Stimulated activated CD8-positive, alpha-beta memory T cell treated with anti-CD3 and anti-CD28 coated beads, Interleukin-7, amount 100 ng/mL, for 48 hours (primary cell): ENCODE results near the gene GP9.

Experiments
- DNase-seq, 2 donors: peaks; one replicate each; pipeline ENCODE4 v3.0.0-alpha.2; 2020; ENCODE audit warnings: low read depth in 1 of 2; ENCODE audit errors: extremely low read depth in 1 of 2

The GP9 gene

GRCh38 chr3:129060276-129061022 is at the start of gene GP9:
Gene GP9 (plus strand): TSS chr3:129060779. CDS start chr3:129061740, 961 bp downstream.
- no peak for DNase-seq

- DNase-seq, result no peak
Measured at GRCh38 chr3:129013491-129013891, 47.1 kb upstream of the GP9 start.

DNA sequence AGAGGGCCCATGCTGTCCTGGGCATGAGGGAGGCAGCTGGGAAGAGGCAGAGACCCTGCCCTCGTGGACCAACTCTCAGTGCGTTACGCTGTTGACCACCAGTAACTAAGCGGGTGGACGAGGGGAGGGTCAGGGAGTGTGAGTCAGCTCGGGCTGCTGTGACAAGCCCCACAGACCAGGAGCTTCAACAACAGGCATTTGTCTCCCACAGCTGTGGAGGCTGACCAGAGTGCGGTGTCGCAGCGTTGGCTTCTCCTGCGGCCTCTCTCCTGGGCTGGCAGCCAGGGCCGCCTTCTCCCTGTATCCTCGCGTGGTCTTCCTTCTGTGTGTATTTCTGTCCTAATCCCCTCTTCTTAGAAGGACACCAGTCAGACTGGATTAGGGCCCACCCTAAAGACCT is 46.4 kb upstream of the GP9 start:
- DNase-seq, result no peak

DNA sequence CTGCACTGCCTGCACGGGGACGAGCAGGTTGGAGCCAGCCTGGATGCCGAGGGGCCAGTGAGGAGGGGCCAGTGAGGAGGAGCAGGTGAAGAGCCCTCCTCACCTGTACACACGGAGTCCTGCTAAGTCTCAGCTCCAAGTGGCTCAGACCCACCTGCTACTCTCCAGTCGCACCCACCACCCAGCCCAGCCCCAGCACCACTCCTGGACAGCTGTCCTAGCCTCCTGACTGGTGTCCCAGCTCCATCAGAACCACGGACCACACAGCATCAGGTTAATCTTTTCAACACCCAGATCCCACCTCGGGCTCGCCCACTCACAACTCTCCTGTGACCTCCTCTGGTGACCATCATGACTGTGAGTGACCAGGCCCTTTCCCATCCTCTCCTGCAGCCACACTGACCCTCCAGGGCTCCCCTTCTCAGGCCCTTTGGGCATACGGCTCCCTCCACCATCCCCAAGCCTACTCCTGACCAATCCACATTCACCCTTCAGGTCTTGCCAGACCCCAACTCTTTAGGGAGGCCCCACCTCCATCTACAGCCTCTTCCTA is 45.7 kb upstream of the GP9 start:
- no peak for DNase-seq

DNA sequence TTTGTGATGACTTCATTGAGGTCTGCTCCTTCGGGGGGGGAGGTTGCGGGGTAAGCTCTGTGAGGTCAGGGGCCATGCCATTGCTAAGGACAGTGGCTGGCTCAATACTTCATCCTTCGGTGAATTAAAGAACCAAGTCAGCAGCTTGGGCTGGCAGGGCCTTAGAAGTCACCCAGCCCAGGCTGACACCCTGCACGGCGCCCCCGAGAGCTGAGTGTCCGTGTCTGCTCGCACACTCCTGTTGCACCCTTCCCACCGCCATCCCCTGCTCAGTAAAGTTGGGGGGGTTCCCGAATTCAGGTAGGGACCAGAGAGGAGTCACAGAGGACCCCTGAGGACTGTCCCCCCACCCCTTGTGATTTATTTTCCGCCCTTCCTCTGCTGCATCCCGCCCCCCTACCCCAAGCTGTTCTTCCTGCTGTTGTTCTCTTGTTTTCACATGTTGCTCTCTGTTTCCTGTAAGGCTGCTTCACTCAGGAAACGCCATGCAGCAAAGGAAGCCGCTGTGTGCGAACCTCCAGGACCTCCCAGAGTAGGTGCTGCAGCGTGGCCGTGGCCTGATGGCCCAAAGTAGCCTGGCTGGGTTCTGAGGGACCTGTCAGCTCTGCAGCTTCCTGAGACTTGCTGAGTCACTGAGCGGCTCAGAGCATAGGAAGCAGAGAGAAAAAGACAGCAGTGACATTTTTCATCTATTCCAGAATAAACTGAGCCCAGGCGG is 45.0 kb upstream of the GP9 start:
- no peak for DNase-seq

DNA sequence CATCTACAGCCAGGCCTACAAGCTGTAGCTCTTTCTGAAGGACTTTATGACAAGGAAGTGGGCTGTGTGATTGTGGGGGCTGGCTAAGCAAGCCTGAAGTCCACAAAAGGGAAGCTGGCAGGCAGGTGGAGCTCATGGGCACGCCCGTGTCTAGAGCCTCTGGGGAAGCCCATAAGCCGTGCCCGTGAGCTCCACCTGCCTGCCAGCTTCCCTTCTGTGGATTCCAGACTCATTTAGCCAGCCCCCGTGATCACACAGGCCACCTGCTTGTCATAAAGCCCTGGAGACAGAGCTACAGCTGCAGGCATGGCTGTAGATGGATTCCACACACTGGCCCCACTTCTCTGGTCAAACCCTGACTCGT is 44.2 kb upstream of the GP9 start:
- DNase-seq, result peak in 1 of 2 donors; percentile 34

- no peak for DNase-seq
Measured at GRCh38 chr3:129016720-129017483, 43.7 kb upstream of the GP9 start.

- no peak for DNase-seq
Measured at GRCh38 chr3:129017484-129017899, 43.1 kb upstream of the GP9 start.

DNA sequence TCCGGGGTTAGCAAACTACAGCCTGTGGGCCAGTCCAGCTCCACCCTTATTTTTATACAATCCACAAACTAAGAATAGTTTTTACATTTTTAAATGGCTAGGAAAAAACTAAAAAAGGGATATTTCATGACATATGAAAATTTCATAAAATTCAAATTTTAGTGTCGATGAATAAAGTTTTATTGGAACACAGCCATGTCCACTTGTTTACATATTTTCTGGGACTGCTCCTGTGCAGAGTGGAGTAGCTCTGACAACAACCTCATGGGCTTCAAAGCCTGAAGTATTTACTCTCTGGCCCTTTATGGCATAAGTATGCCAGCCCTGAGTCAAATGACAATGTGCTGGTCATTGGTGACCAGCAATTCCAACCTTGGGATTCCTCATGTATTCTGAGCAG is 42.3 kb upstream of the GP9 start:
- DNase-seq, result no peak

- DNase-seq, result no peak
Measured at GRCh38 chr3:129018751-129019150, 41.8 kb upstream of the GP9 start.

DNA sequence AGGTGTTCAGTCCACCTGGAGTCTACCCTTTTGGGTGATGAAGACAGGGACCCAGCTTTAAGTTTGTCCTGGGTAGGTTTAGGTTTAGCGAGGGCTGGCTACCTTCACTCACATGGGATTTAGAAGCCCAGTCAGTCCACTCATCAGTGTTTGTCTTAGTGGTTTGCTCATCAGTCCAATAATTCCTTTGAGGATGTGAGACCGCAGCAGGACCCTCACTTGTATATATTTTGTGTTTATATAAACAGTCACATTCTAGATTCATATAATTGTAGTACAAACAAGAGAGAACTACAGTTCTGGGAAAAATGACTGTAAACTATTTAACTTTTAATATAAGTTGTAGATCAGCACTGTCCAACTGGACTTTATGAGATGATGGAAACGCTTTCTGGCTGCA is 41.3 kb upstream of the GP9 start:
- DNase-seq, result no peak

- no peak for DNase-seq
Measured at GRCh38 chr3:129020691-129021090, 39.9 kb upstream of the GP9 start.

DNA sequence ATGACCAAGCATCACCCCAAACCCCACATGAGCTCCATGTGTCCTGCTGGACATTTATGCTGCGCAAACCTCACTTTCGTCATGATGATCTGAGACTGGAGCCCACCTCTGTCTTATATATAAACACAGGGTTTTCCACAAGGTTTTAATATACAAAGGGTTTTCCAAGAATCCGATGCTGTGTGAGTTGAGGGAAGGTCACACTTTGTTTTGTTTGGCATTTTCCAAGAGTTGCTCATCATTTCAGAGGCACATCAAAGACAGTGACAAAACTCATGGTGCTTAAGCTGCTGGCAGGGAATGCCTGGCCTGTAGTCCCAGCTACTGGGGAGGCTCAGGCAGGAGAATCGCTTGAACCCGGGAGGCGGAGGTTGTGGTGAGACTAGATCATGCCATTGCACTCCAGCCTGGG is 39.4 kb upstream of the GP9 start:
- no peak for DNase-seq

- no peak for DNase-seq
Measured at GRCh38 chr3:129022114-129023007, 38.2 kb upstream of the GP9 start.

GRCh38 chr3:129023008-129023358 is 37.6 kb upstream of the GP9 start:
- no peak for DNase-seq

GRCh38 chr3:129023909-129024308 is 36.7 kb upstream of the GP9 start:
- no peak for DNase-seq

DNA sequence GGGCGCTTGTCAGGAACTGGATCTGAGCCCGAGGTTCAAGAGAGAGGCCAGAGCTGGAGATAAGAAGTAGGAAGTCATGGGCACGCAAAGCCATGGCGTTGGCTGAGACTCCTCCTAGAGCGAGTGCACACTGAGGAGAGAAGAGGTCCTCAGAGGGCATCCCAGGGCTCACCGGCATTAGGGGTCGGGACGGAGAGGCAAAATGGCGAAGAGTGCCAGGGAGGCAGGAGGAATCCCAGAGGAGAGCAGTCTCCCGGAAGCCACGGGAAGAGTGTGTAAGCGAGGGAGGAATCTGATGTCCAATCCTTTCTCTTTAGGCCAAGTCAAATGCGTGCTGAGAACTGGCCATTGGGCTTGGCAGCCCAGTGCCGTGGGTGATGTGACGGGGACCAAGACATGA is 35.5 kb upstream of the GP9 start:
- no peak for DNase-seq

GRCh38 chr3:129025691-129026435 is 34.7 kb upstream of the GP9 start:
- no peak for DNase-seq

DNA sequence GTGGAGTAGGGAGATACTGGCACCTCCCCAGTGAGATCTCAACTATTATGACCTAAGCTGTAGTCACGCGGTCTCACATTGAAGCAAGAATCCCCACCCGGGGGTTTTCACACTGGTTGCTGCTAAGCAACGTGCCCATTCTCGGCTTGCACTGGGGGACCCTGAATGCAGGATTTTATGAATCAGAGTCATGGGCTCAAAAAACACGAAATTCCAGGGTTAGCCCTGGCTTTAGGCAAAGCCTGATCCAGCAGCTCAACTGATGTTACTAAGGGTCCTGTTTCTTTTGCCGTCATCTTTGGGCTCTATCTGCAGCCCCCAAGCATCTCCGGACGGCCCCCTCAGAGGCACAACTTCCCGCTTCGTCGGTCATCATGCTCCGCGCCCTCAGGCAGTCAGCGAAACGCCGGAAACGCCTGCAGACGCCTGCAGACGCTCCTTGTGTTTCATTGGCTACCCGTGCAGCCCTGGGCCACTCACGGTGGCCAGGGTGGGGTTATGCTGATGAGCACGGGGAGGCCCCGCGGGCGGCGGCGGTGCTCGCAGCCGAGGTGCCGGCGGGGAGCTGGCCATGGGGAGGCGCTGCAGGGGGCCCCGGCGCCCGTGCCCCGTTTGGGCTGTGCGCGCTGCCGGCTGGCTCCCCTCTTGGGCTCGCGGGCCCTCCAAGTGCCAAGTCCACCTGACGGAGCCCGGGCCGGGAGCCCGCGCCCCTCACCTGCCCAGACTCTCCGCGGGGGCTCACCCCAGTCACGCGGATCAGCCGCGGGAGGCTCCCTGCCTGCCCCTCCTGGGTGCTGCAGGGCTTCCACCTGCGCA is 33.6 kb upstream of the GP9 start:
- peak; percentile 88 to 91 for DNase-seq
